Astrocyte of the cerebellum (primary cell): ENCODE measurements around the gene IQCK.

Source experiments
- DNase-seq: peaks from one replicate; pipeline ENCODE4 v3.0.0-alpha.2; 2011; ENCODE audit warnings: low read depth
- H3K4me3 ChIP-seq: 2 replicates; pipeline ENCODE4 v1.5.1; 2011; ENCODE audit warnings: mild to moderate bottlenecking, low read depth, low read length, moderate library complexity
- CTCF ChIP-seq: IDR thresholded peaks from 2 replicates; pipeline ENCODE4 v1.5.1; 2012; ENCODE audit warnings: low read length, low read depth, moderate library complexity, mild to moderate bottlenecking; ENCODE audit errors: missing control alignments
- in situ Hi-C: cut with HindIII; loops from 2 replicates; pipeline ENCODE4 v1.10.0; 2017; ENCODE audit warnings: low sequenced_read_pairs

Gene IQCK

GRCh38 chr16:19892902-19893301, 174.8 kb downstream of the IQCK start:
- TF ChIP-seq CTCF = no peak
- no peak overlapping the region for H3K4me3 ChIP-seq
- no peak for DNase-seq
- in situ Hi-C loops = loop anchor here (5.0 kb wide), 1 partner anchor 291 kb away; no protein-coding TSS in a partner anchor

- no peak for DNase-seq
- in situ Hi-C loops = loop anchor here (5.0 kb wide), 1 partner anchor 292 kb away; no protein-coding TSS in a partner anchor
- TF ChIP-seq CTCF = no peak
- H3K4me3 ChIP-seq = no peak overlapping the region
Observed at GRCh38 chr16:19894586-19894985, 176.5 kb downstream of the IQCK start.

- DNase-seq = no peak
- H3K4me3 ChIP-seq = no peak overlapping the region
- in situ Hi-C loops = no loop called here
- no peak for TF ChIP-seq CTCF
Observed at GRCh38 chr16:19896951-19897350, 178.9 kb downstream of the IQCK start.

GRCh38 chr16:19898166-19898565, 180.1 kb downstream of the IQCK start:
- in situ Hi-C loops = no loop called here
- H3K4me3 ChIP-seq = no peak overlapping the region
- DNase-seq = no peak
- TF ChIP-seq CTCF = no peak

- peak; percentile 38 for DNase-seq
- in situ Hi-C loops = no loop called here
- peak; percentile 90 for TF ChIP-seq CTCF
- no peak overlapping the region for H3K4me3 ChIP-seq
Observed at GRCh38 chr16:19898924-19899604, 181.0 kb downstream of the IQCK start.

GRCh38 chr16:19899605-19899955, 181.5 kb downstream of the IQCK start:
- no peak overlapping the region for H3K4me3 ChIP-seq
- no peak for TF ChIP-seq CTCF
- in situ Hi-C loops = no loop called here
- DNase-seq = no peak
